ENCODE data around the gene CDK16. TPM values are rescaled to one million over a fixed set of nuclear protein-coding genes. Genes with fewer than 3 reads are reported as not detected.

The CDK16 gene
- total and polyA plus RNA-seq, 2 of the 4 experiments (the other 2 are of a cell fraction): 85.3 to 106 TPM

GRCh38 chrX:47242321-47242720 lies 23.8 kb downstream of the CDK16 start:
- Histone ChIP-seq H3K9me1 (ENCODE audit: insufficient read depth, low read length) (peaks cover 4% of the 10 kb centered on the region; the same call in 1 of the 2 replicates), H3K27ac (ENCODE audit: insufficient read depth, low read length) (no peak overlapping the region), H2BK15ac (ENCODE audit: low read depth, low read length) (no peak overlapping the region), H2AK9ac (replicated peaks; ENCODE audit: low read depth, low read length, poor library complexity) (peak overlapping the region; percentile 42), H3K9ac (ENCODE audit: low read depth, low read length) (no peak overlapping the region), H3K4me2 (ENCODE audit: low read depth, low read length) (no peak overlapping the region), H4K20me1 (ENCODE audit: insufficient read depth, low read length) (peaks cover 15% of the 10 kb centered on the region), H3K4me1 (ENCODE audit: control insufficient read depth, insufficient read depth, low read length) (no peaks in the 10 kb centered on the region), H2AK5ac (ENCODE audit: low read depth, low read length) (no peak overlapping the region), H2BK5ac (ENCODE audit: low read depth, low read length, poor library complexity, severe bottlenecking) (no peak overlapping the region), H3K14ac (replicated peaks; ENCODE audit: low read depth, low read length) (no peak overlapping the region), H2BK20ac (ENCODE audit: low read depth, low read length) (no peak overlapping the region), H2AFZ (replicated peaks; ENCODE audit: low read length, poor library complexity) (no peak overlapping the region), H3K56ac (ENCODE audit: extremely low read depth, insufficient read depth, low read length) (no peak overlapping the region), H3K9me3 (ENCODE audit: control insufficient read depth, insufficient read depth, low read length) (peaks cover 4% of the 10 kb centered on the region; the same call in 1 of the 2 replicates), H3K4ac (ENCODE audit: low read depth, low read length) (no peak overlapping the region), H3K23ac (ENCODE audit: low read depth, low read length) (no peak overlapping the region), H3K27me3 (ENCODE audit: control insufficient read depth, insufficient read depth, low read length) (peaks cover 21% of the 10 kb centered on the region), H3K36me3 (ENCODE audit: control insufficient read depth, insufficient read depth, low read length) (peaks cover 52% of the 10 kb centered on the region), H3K18ac (ENCODE audit: low read depth, low read length) (no peak overlapping the region), H4K91ac (ENCODE audit: insufficient read depth, low read depth, low read length) (no peak overlapping the region), H3K79me1 (ENCODE audit: low read depth in 1 of 2, low read length in 2 of 2) (peaks cover 0 to 24% of the 10 kb centered on the region in 2 experiments; a peak in 2 of 4 replicates), H2BK120ac (ENCODE audit: low read depth, low read length) (no peak overlapping the region), H4K5ac (ENCODE audit: low read depth, low read length) (no peak overlapping the region), H3K4me3 (ENCODE audit: insufficient read depth, low read depth, low read length) (no peak overlapping the region), H4K8ac (ENCODE audit: low read depth in 2 of 2, low read length in 2 of 2) (no peak overlapping the region)
- no CpG with 5 or more reads among the region's 10 CpGs for WGBS, 2 experiments (ENCODE audit: extremely low coverage in 2 of 2, insufficient read length in 1 of 2)
- no peak for TF ChIP-seq CHD1 (IDR thresholded peaks at IDR 0.05; ENCODE audit: low read depth, low read length)
- TF ChIP-seq RAD21 (IDR thresholded peaks at IDR 0.05; ENCODE audit: low read length): no peak
- no peak for TF ChIP-seq MAZ (IDR thresholded peaks at IDR 0.05; ENCODE audit: borderline replicate concordance, low read depth, low read length)
- TF ChIP-seq SMC3 (IDR thresholded peaks at IDR 0.05; ENCODE audit: low read depth, low read length): no peak
- no peak for TF ChIP-seq RFX5 (IDR thresholded peaks at IDR 0.05; ENCODE audit: low read depth, low read length)
- no peak for TF ChIP-seq MAFK (IDR thresholded peaks at IDR 0.05; ENCODE audit: low read depth, low read length)
- no peak for TF ChIP-seq MXI1 (IDR thresholded peaks at IDR 0.05; ENCODE audit: borderline replicate concordance, low read depth, low read length)
- TF ChIP-seq POLR2A (IDR thresholded peaks at IDR 0.05; ENCODE audit: low read depth, low read length): no peak
- TF ChIP-seq CEBPB (IDR thresholded peaks at IDR 0.05; ENCODE audit: low read depth, low read length): no peak
- no peak for TF ChIP-seq CTCF (conservative IDR thresholded peaks at IDR 0.05; ENCODE audit: low read depth, low read length)
- no peak for TF ChIP-seq RCOR1 (IDR thresholded peaks at IDR 0.05; ENCODE audit: insufficient replicate concordance, low read length)
- TF ChIP-seq BHLHE40 (IDR thresholded peaks at IDR 0.05; ENCODE audit: low read depth, low read length): no peak
- TF ChIP-seq NFE2L2 (IDR thresholded peaks at IDR 0.05; ENCODE audit: low read depth, low read length): no peak
- no peak for TF ChIP-seq FOS (IDR thresholded peaks at IDR 0.05; ENCODE audit: low read depth, low read length)
- TF ChIP-seq, protein P1, sequence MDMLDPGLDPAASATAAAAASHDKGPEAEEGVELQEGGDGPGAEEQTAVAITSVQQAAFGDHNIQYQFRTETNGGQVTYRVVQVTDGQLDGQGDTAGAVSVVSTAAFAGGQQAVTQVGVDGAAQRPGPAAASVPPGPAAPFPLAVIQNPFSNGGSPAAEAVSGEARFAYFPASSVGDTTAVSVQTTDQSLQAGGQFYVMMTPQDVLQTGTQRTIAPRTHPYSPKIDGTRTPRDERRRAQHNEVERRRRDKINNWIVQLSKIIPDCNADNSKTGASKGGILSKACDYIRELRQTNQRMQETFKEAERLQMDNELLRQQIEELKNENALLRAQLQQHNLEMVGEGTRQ (IDR thresholded peaks at IDR 0.05; ENCODE audit: low read depth, low read length): no peak
- BruUV-seq (replicated peaks): no TSS peak
- intact Hi-C loops (cut with micrococcal nuclease) (no loop called here), in situ Hi-C loops (cut with MboI; ENCODE audit: low sequenced_read_pairs) (no loop called here), dilution Hi-C loops (cut with HindIII; ENCODE audit: low sequenced_read_pairs, unreplicated experiment) (no loop called here)
- ChIA-PET POLR2A (ENCODE audit: unreplicated experiment) (no interaction called here), CTCF (no interaction called here)
- no peak for DNase-seq
- ATAC-seq (ENCODE audit: low read depth): no peak
